Endodermal cell (in vitro differentiated cells): ENCODE results near the gene TBC1D8. TPM values are rescaled to one million over a fixed set of nuclear protein-coding genes. Genes with fewer than 3 reads are reported as not detected.

ENCODE experiments used
- DNase-seq: peaks from one replicate; pipeline ENCODE4 v3.0.0-alpha.2; 2017
- H3K27ac ChIP-seq: 2 replicates; pipeline ENCODE4 v1.5.1; 2013; ENCODE audit warnings: mild to moderate bottlenecking, low read depth, low read length, moderate library complexity
- H3K27me3 ChIP-seq: 2 replicates; pipeline ENCODE4 v1.6.1; 2013; ENCODE audit warnings: mild to moderate bottlenecking, low read length, moderate library complexity; ENCODE audit not compliant: insufficient read depth, control insufficient read depth, poor library complexity, severe bottlenecking
- H3K36me3 ChIP-seq: 2 replicates; pipeline ENCODE4 v1.7.0; 2013; ENCODE audit warnings: mild to moderate bottlenecking, low read length, moderate library complexity; ENCODE audit not compliant: control insufficient read depth, insufficient read depth
- H3K4me1 ChIP-seq: one replicate; pipeline ENCODE4 v1.7.0; 2013; ENCODE audit warnings: low read length; ENCODE audit not compliant: control insufficient read depth, insufficient read depth
- H3K4me3 ChIP-seq: 2 replicates; pipeline ENCODE4 v1.5.1; 2013; ENCODE audit warnings: mild to moderate bottlenecking, low read length, moderate library complexity
- H3K9ac ChIP-seq: 2 replicates; pipeline ENCODE4 v1.6.1; 2013; ENCODE audit warnings: mild to moderate bottlenecking, low read length, moderate library complexity; ENCODE audit not compliant: poor library complexity, severe bottlenecking; ENCODE audit errors: extremely low read depth
- H3K9me3 ChIP-seq: 2 replicates; pipeline ENCODE4 v1.6.1; 2013; ENCODE audit warnings: mild to moderate bottlenecking, low read length, moderate library complexity; ENCODE audit not compliant: control insufficient read depth
- H3K27ac Mint-ChIP-seq: 2 replicates; pipeline ENCODE4 v1.8.0; 2020; ENCODE audit warnings: mixed read lengths
- H3K27me3 Mint-ChIP-seq: 2 replicates; pipeline ENCODE4 v1.8.0; 2021; ENCODE audit warnings: mild to moderate bottlenecking, mixed read lengths; ENCODE audit not compliant: insufficient read depth
- H3K36me3 Mint-ChIP-seq: 2 replicates; pipeline ENCODE4 v1.8.0; 2020; ENCODE audit warnings: low read depth, mixed read lengths
- H3K4me1 Mint-ChIP-seq: 2 replicates; pipeline ENCODE4 v1.8.0; 2020; ENCODE audit warnings: mixed read lengths
- H3K4me3 Mint-ChIP-seq: 2 replicates; pipeline ENCODE4 v1.8.0; 2020; ENCODE audit warnings: mild to moderate bottlenecking, moderate library complexity, mixed read lengths
- H3K9me3 Mint-ChIP-seq: 2 replicates; pipeline ENCODE4 v1.8.0; 2020; ENCODE audit warnings: mild to moderate bottlenecking, mixed read lengths
- WGBS, 2 experiments: methylation state at CpG; one replicate each; pipeline versions ENCODE4 v1.1.5 to v1.1.7; 2013; ENCODE audit warnings: missing lambda C conversion rate in 2 of 2, mixed read lengths in 1 of 2; ENCODE audit not compliant: insufficient coverage in 1 of 2, insufficient read length in 1 of 2; 5-methylcytosine and 5-hydroxymethylcytosine counted together
- total RNA-seq, 2 donors: library from RNA; stranded (reverse); fragmentation: NEBNext Ultra II Directional in 1 of 2; extraction: Animal tissue kit (Norgen Biotek cat#: 25700) in 1 of 2; gene quantifications; 2 replicates in 1 of 2; 3 replicates in 1 of 2; pipeline ENCODE4 v1.2.1, GENCODE V29; 2021
- TF ChIP-seq, protein P1 (sequence below): fragments of 200-600 bp; sonication (generic); conservative IDR thresholded peaks from 2 replicates; pipeline ENCODE4 v1.5.0; 2021; ENCODE audit warnings: antibody characterized with exemption, mild to moderate bottlenecking

Gene TBC1D8
- total RNA-seq, 2 donors from 2014 or later = 14.4 to 14.5 TPM

DNA sequence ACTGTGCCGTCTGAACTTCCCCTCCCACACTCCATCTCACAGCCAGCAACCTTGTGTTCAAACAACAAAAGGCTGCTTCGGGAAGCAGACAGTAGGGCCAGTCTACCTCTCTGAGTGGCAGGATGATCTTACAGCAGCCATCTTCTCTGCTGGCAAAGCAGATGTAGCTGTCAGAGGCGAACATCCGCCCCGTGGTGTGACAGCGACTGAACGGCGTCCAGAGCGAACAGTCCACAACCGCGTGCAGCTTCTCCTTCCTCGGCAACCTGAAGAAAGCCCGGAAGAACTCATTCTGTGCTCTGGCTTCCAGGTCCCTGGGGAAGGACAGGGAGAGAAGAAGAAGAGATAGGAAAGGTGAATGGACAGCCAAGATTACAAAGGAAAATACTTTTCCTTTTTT is 111.1 kb downstream of the TBC1D8 start:
- Mint-ChIP-seq H3K36me3 (peaks cover 12% of the 10 kb centered on the region), H3K4me3 (no peak overlapping the region), H3K27me3 (no peaks in the 10 kb centered on the region), H3K4me1 (no peaks in the 10 kb centered on the region), H3K9me3 (no peaks in the 10 kb centered on the region), H3K27ac (no peak overlapping the region)
- H3K4me3 ChIP-seq = no peak overlapping the region
- H3K9me3 ChIP-seq = no peaks in the 10 kb centered on the region
- no peak overlapping the region for H3K27ac ChIP-seq
- no peak for DNase-seq
- H3K9ac ChIP-seq = no peak overlapping the region
- TF ChIP-seq, protein P1, sequence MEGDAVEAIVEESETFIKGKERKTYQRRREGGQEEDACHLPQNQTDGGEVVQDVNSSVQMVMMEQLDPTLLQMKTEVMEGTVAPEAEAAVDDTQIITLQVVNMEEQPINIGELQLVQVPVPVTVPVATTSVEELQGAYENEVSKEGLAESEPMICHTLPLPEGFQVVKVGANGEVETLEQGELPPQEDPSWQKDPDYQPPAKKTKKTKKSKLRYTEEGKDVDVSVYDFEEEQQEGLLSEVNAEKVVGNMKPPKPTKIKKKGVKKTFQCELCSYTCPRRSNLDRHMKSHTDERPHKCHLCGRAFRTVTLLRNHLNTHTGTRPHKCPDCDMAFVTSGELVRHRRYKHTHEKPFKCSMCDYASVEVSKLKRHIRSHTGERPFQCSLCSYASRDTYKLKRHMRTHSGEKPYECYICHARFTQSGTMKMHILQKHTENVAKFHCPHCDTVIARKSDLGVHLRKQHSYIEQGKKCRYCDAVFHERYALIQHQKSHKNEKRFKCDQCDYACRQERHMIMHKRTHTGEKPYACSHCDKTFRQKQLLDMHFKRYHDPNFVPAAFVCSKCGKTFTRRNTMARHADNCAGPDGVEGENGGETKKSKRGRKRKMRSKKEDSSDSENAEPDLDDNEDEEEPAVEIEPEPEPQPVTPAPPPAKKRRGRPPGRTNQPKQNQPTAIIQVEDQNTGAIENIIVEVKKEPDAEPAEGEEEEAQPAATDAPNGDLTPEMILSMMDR = no peak
- H3K27me3 ChIP-seq = no peaks in the 10 kb centered on the region
- WGBS, 2 experiments = 87 to 94% methylated on average over 12 to 13 of the region's 13 CpGs
- no peaks in the 10 kb centered on the region for H3K4me1 ChIP-seq
- H3K36me3 ChIP-seq = no peaks in the 10 kb centered on the region

DNA sequence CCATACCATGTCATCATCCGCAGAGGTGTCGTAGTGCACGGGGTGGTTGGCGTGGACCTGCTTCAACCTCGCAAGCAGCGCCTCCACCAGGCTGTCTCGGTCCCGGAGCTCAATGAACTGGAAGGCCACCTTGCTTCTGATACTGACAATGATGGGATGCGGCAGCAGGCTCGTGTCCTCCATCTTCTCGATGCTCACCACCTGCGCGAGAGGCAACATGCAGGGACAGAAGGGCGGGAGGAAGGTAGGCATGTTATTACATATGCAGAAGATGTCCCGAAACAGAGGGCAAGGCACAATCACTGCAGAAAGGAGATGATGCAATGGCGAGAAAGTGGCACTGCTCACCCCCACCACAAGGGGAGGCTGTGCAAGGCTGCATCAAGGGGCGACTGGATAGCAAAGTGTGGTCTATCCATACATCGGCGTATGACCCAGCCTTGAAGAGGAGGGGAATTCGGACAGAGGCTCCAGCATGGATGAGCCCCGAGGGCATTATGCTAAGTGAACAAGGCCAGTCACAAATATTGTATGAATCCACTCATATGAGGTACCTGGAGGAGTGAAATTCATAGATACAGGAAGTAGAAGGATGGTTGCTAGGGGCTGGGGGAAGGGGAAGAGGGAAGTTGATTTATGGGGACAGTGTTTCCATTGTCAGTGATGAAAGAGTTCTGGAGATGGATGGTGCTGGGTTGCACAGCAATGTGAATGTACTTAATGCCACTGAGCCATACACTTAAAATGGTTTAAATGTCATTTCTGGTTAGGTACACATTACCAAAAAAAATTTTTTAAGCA is 112.5 kb downstream of the TBC1D8 start:
- Histone ChIP-seq H3K4me1 (no peaks in the 10 kb centered on the region), H3K27me3 (no peaks in the 10 kb centered on the region), H3K27ac (no peak overlapping the region), H3K36me3 (no peaks in the 10 kb centered on the region), H3K9ac (no peak overlapping the region), H3K9me3 (no peaks in the 10 kb centered on the region), H3K4me3 (no peak overlapping the region)
- no peaks in the 10 kb centered on the region for H3K27me3 Mint-ChIP-seq
- no peaks in the 10 kb centered on the region for H3K9me3 Mint-ChIP-seq
- peaks cover 12% of the 10 kb centered on the region for H3K36me3 Mint-ChIP-seq
- DNase-seq = peak; percentile 80
- TF ChIP-seq, protein P1 = peak; percentile 83
- H3K4me1 Mint-ChIP-seq = no peaks in the 10 kb centered on the region
- 88% methylated on average over 12 to 21 of the region's 21 CpGs for WGBS, 2 experiments
- H3K27ac Mint-ChIP-seq = peak overlapping the region; percentile 73
- H3K4me3 Mint-ChIP-seq = no peak overlapping the region

DNA sequence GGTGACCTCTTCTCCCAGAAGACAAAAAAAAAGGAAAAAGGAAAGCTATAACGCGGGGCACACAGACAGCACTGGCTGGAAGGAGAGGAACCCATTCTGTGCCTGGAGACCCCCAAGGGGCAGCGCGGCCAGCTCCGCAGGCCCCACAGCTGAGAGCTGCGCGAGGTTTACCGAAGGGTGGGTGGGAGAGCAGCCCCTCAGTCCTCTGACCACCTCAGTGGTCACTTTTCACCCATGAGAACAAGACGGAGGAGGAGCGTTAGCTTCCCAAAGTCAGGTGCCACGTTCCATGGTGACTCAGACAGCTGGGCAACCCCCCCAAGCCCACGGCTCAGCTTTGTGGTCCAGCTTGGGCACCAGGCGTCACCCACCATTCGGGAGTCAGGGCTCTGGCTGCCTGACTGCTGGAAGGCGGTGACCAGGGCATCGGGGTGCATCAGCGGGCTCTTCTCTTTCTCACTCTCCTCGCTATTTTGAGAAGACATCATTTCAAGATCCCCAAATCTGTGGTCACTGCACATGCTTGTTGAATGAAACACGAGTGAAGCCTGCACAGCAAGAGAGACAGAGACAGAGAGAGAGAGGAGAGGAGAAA is 113.9 kb downstream of the TBC1D8 start:
- TF ChIP-seq, protein P1 = no peak
- H3K9me3 Mint-ChIP-seq = no peaks in the 10 kb centered on the region
- Histone ChIP-seq H3K9me3 (no peaks in the 10 kb centered on the region), H3K9ac (no peak overlapping the region), H3K27me3 (no peaks in the 10 kb centered on the region), H3K36me3 (no peaks in the 10 kb centered on the region), H3K4me1 (no peaks in the 10 kb centered on the region), H3K27ac (no peak overlapping the region), H3K4me3 (no peak overlapping the region)
- H3K4me1 Mint-ChIP-seq = no peaks in the 10 kb centered on the region
- H3K27me3 Mint-ChIP-seq = no peaks in the 10 kb centered on the region
- WGBS, 2 experiments = 93 to 95% methylated on average over 7 to 19 of the region's 19 CpGs
- H3K4me3 Mint-ChIP-seq = no peak overlapping the region
- H3K36me3 Mint-ChIP-seq = peaks cover 16% of the 10 kb centered on the region
- H3K27ac Mint-ChIP-seq = peak overlapping the region; percentile 39
- no peak for DNase-seq
